IPS DF 4.7 (cell line): Measurements from ENCODE around the gene GRIA2.
"Not testable (repeated sequence)": the region's sequence is repeated elsewhere in the genome, so short reads cannot be mapped to it uniquely, and the experiment has no call there.

Experiments
- DNase-seq: peaks from one replicate; pipeline ENCODE4 v3.0.0-alpha.2; 2013; ENCODE audit warnings: low spot score; ENCODE audit errors: extremely low read depth

GRIA2 gene

GRCh38 chr4:157258165-157258564 lies 37.6 kb downstream of the GRIA2 start:
- not testable (repeated sequence) for DNase-seq

GRCh38 chr4:157265281-157265680 lies 44.8 kb downstream of the GRIA2 start:
- no peak for DNase-seq

- DNase-seq = no peak
Measured at GRCh38 chr4:157270108-157270507, 49.6 kb downstream of the GRIA2 start.

GRCh38 chr4:157270552-157270951 lies 50.0 kb downstream of the GRIA2 start:
- no peak for DNase-seq

- no peak for DNase-seq
Measured at GRCh38 chr4:157271166-157271869, 50.8 kb downstream of the GRIA2 start.

- DNase-seq = no peak
Measured at GRCh38 chr4:157280673-157281072, 60.1 kb downstream of the GRIA2 start.

GRCh38 chr4:157282019-157282418 lies 61.5 kb downstream of the GRIA2 start:
- DNase-seq = no peak

GRCh38 chr4:157287445-157287844 lies 66.9 kb downstream of the GRIA2 start:
- no peak for DNase-seq

- no peak for DNase-seq
Measured at GRCh38 chr4:157290622-157291021, 70.1 kb downstream of the GRIA2 start.

- DNase-seq = no peak
Measured at GRCh38 chr4:157291071-157291470, 70.5 kb downstream of the GRIA2 start.

GRCh38 chr4:157293673-157294072 lies 73.1 kb downstream of the GRIA2 start:
- no peak for DNase-seq

- no peak for DNase-seq
Measured at GRCh38 chr4:157294575-157294974, 74.0 kb downstream of the GRIA2 start.

- no peak for DNase-seq
Measured at GRCh38 chr4:157300701-157301100, 80.2 kb downstream of the GRIA2 start.

- DNase-seq = no peak
Measured at GRCh38 chr4:157303471-157303960, 83.0 kb downstream of the GRIA2 start.

GRCh38 chr4:157304769-157305168 lies 84.2 kb downstream of the GRIA2 start:
- no peak for DNase-seq

- DNase-seq = no peak
Measured at GRCh38 chr4:157312702-157313101, 92.2 kb downstream of the GRIA2 start.

GRCh38 chr4:157314906-157315305 lies 94.4 kb downstream of the GRIA2 start:
- no peak for DNase-seq

GRCh38 chr4:157315968-157316367 lies 95.4 kb downstream of the GRIA2 start:
- no peak for DNase-seq

- DNase-seq = no peak
Measured at GRCh38 chr4:157320092-157320491, 99.6 kb downstream of the GRIA2 start.

- DNase-seq = no peak
Measured at GRCh38 chr4:157327666-157328065, 107.1 kb downstream of the GRIA2 start.

- DNase-seq = no peak
Measured at GRCh38 chr4:157357887-157358286, 137.4 kb downstream of the GRIA2 start.

GRCh38 chr4:157358439-157358838 lies 137.9 kb downstream of the GRIA2 start:
- no peak for DNase-seq

- DNase-seq = no peak
Measured at GRCh38 chr4:157358851-157359250, 138.3 kb downstream of the GRIA2 start.
